Gastrocnemius medialis (tissue), 4 donors: ENCODE data around the gene RACK1. TPM values are rescaled to one million over a fixed set of nuclear protein-coding genes. Genes with fewer than 3 reads are reported as not detected.
A peak's percentile ranks its signal among the peaks of the same experiment; 100 is the strongest.

ENCODE experiments used
- ATAC-seq, 2 donors: fragments of 150-250 bp; one replicate each; pipeline ENCODE4 v1.9.1; 2016
- DNase-seq, 2 donors: peaks; one replicate each; pipeline ENCODE4 v3.0.0-alpha.2; 2019
- H3K27ac ChIP-seq, 4 donors: fragments of 200-600 bp; sonication (generic); 1 replicate in 1 of 4; 2 replicates in 3 of 4; pipeline ENCODE4 v1.5.1; 2016 to 2018; ENCODE audit warnings: mild to moderate bottlenecking in 2 of 4, moderate library complexity in 1 of 4
- H3K27me3 ChIP-seq, 3 donors: fragments of 200-600 bp; sonication (generic) in 2 of 3; 1 replicate in 1 of 3; 2 replicates in 2 of 3; pipeline versions ENCODE4 v1.5.1 to v1.6.0; 2016 to 2019; ENCODE audit warnings: mild to moderate bottlenecking in 1 of 3, moderate library complexity in 1 of 3
- H3K36me3 ChIP-seq, 2 donors: fragments of 200-600 bp; sonication (generic) in 1 of 2; one replicate each; pipeline ENCODE4 v1.5.1; 2017 to 2018
- H3K4me1 ChIP-seq, 2 donors: fragments of 200-600 bp; sonication (generic) in 1 of 2; one replicate each; pipeline ENCODE4 v1.5.1; 2016 to 2017; ENCODE audit warnings: mild to moderate bottlenecking in 2 of 2
- H3K4me3 ChIP-seq, 4 donors: fragments of 200-600 bp; sonication (generic) in 3 of 4; 1 replicate in 1 of 4; 2 replicates in 3 of 4; pipeline ENCODE4 v1.5.1; 2016 to 2019; ENCODE audit warnings: mild to moderate bottlenecking in 2 of 4
- H3K9me3 ChIP-seq, 3 donors: fragments of 200-600 bp; sonication (generic) in 2 of 3; 1 replicate in 1 of 3; 2 replicates in 2 of 3; pipeline ENCODE4 v1.5.1; 2016 to 2019
- POLR2A ChIP-seq, 2 donors: fragments of 450-650 bp; IDR thresholded peaks; one replicate each; pipeline ENCODE4 v1.6.1; 2017; ENCODE audit warnings: antibody characterized with exemption in 2 of 2, mild to moderate bottlenecking in 2 of 2, moderate library complexity in 2 of 2
- in situ Hi-C, 4 donors: fragments of 200-750 bp; cut with MboI; loops; one replicate each; pipeline versions ENCODE4 v1.15.0 to v1.8.0; 2017; ENCODE audit warnings: low sequenced_read_pairs in 4 of 4
- intact Hi-C: fragments of 100-400 bp; cut with DNase I; formaldehyde crosslinking; loops from one replicate; pipeline ENCODE4 v1.15.1; 2023; ENCODE audit warnings: low total_unique reads
- total RNA-seq, 4 donors: library from RNA; depleted of rRNA; stranded (reverse); fragments of >200 nt; gene quantifications; one replicate each; pipeline versions ENCODE4 v1.1.0 to v1.2.3, GENCODE V29; 2016
- TF ChIP-seq, protein P1 (sequence below), 5 experiments: fragments of 450-650 bp in 3 of 5; fragments of 200-600 bp in 2 of 5; sonication (generic) in 2 of 5; IDR thresholded peaks in 4 of 5; conservative IDR thresholded peaks in 1 of 5; 1 replicate in 4 of 5; 2 replicates in 1 of 5; pipeline ENCODE4 v1.5.1; 2016 to 2019; ENCODE audit warnings: antibody characterized with exemption in 5 of 5, mild to moderate bottlenecking in 3 of 5, moderate library complexity in 3 of 5

RACK1 gene
- total RNA-seq, 4 donors from 2014 or later, result 1,697 to 2,187 (median 1,957) TPM

DNA sequence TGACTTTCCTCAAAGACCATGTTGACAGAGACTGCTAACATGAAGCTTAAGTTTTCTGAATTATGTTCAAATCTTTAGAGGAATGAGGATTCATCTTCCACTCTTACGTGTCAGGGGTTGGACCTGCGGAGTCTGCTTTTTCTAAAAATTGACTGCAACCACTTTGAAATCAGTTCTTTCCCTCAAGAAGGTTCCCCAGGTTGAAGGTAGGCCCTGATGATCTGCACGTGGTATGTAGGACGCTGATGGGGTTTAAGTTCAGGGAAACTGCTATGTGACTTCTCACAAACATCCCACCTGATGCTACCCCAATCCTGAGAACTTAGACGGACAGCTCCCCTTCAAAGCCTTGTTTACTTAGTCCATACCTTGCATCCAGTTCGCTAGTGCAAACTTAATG lies 7.2 kb downstream of the RACK1 start:
- no peak overlapping the region for H3K4me3 ChIP-seq
- no peak for DNase-seq
- H3K27ac ChIP-seq, result no peak overlapping the region
- H3K27me3 ChIP-seq, result no peaks in the 10 kb centered on the region
- intact Hi-C loops, result no loop called here
- H3K36me3 ChIP-seq, result peaks cover 6 to 89% of the 10 kb centered on the region in 2 donors
- in situ Hi-C loops, result no loop called here
- peaks cover 4 to 5% of the 10 kb centered on the region in 2 donors for H3K4me1 ChIP-seq
- H3K9me3 ChIP-seq, result no peaks in the 10 kb centered on the region
- no peak for ATAC-seq
- no peak for TF ChIP-seq POLR2A (IDR thresholded peaks at IDR 0.05)
- TF ChIP-seq, protein P1, sequence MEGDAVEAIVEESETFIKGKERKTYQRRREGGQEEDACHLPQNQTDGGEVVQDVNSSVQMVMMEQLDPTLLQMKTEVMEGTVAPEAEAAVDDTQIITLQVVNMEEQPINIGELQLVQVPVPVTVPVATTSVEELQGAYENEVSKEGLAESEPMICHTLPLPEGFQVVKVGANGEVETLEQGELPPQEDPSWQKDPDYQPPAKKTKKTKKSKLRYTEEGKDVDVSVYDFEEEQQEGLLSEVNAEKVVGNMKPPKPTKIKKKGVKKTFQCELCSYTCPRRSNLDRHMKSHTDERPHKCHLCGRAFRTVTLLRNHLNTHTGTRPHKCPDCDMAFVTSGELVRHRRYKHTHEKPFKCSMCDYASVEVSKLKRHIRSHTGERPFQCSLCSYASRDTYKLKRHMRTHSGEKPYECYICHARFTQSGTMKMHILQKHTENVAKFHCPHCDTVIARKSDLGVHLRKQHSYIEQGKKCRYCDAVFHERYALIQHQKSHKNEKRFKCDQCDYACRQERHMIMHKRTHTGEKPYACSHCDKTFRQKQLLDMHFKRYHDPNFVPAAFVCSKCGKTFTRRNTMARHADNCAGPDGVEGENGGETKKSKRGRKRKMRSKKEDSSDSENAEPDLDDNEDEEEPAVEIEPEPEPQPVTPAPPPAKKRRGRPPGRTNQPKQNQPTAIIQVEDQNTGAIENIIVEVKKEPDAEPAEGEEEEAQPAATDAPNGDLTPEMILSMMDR (IDR thresholded peaks at IDR 0.05 in 4 of 5, conservative IDR thresholded peaks at IDR 0.05 in 1 of 5), result no peak

DNA sequence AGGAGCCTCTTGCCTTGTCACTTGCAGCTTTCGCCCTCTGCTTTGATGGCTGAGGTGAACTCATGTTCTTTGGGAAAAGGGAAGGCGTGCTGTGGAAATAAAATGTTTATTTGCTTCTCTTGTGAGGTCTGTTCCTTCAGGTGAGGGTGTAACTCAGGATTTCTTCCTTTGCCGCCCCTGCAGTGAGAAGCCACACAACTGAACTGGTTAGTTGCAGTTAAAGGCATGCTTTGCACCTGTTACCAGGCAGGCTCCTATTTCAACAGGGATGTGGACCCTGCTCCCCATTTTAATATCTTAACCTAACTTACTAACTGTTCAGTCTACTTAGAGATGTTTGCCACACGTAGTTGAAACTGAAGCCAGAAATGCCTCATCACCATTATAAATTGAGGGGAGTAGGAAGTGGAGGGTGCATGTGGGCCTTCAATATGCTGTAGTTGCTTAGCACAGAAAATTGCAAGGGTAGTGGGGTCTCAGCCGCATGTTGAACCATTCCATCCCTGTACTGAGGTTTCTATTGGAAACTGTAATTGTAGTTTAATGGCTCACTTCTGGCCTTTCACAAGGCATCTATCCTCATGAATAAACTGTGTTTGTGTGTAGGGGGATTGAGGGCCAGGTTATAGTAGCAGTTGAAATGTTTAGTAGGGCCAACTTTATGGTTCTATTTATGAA lies 7.9 kb downstream of the RACK1 start:
- H3K4me1 ChIP-seq, result no peaks in the 10 kb centered on the region
- H3K27ac ChIP-seq, result peak overlapping the region in 1 of 4 donors; percentile 20
- DNase-seq, result no peak
- TF ChIP-seq POLR2A (IDR thresholded peaks at IDR 0.05), result no peak
- TF ChIP-seq, protein P1 (IDR thresholded peaks at IDR 0.05 in 4 of 5, conservative IDR thresholded peaks at IDR 0.05 in 1 of 5), result no peak
- H3K9me3 ChIP-seq, result no peaks in the 10 kb centered on the region
- no peak for ATAC-seq
- peaks cover 6 to 89% of the 10 kb centered on the region in 2 donors for H3K36me3 ChIP-seq
- H3K27me3 ChIP-seq, result no peaks in the 10 kb centered on the region
- intact Hi-C loops (no loop called here), in situ Hi-C loops (no loop called here)
- H3K4me3 ChIP-seq, result no peak overlapping the region

DNA sequence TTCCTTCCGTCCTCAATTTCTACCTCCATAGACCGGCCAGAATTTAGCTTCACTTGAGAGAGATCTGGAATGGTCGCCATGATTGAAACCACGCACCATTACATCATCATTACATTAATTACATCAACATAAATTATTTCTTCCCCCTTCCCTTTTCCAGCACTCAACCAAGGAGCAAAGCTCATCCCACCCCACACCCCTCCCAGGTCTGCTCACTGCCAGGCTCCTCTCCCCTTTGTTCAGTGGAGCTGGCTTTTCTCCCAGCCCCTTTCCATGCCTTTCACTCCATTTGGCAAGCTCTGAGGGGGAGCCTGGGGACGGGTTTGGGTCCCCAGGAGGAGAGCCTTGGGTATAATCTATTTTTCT lies 8.4 kb downstream of the RACK1 start:
- in situ Hi-C loops (no loop called here), intact Hi-C loops (no loop called here)
- DNase-seq, result no peak
- Histone ChIP-seq H3K27ac (peak overlapping the region in 1 of 4 donors; percentile 20), H3K36me3 (peaks cover 6 to 88% of the 10 kb centered on the region in 2 donors), H3K4me1 (no peaks in the 10 kb centered on the region), H3K27me3 (no peaks in the 10 kb centered on the region), H3K9me3 (no peaks in the 10 kb centered on the region), H3K4me3 (no peak overlapping the region)
- TF ChIP-seq, protein P1 (IDR thresholded peaks at IDR 0.05 in 4 of 5, conservative IDR thresholded peaks at IDR 0.05 in 1 of 5), result no peak
- no peak for TF ChIP-seq POLR2A (IDR thresholded peaks at IDR 0.05)
- no peak for ATAC-seq

DNA sequence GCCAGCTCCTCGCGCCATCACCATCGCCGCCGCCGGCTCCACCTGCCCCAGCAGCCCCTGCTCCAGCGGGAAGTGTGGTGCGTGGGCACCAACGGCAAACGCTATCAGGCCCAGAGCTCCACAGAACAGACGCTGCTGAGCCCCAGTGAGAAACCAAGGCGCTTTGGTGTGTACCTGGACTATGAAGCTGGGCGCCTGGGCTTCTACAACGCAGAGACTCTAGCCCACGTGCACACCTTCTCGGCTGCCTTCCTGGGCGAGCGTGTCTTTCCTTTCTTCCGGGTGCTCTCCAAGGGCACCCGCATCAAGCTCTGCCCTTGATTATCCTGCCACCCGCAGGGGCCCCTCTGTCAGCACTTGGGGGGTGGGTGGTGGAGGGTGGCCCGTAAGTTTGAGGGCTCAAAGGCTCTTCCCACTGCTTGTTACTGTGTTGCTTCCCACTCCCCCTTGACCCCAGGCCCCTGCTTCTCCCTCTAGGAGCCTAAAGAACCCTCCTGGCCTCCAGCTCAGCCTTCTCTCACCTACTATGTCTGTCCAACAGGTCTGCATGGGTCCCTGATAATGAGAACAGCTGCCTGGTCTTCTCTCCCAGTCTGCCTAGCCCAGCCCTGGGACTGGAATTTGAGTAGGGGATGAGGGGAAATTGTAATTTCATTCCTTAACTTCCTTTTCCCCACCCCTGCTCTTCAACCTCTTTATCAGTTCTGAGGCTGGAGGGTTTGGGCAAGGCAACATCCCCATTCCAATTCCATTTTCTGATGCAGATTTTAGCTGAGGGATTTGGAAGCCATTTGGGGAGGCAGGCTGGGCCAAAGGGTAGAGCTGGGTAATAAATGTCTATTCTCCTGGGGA lies 9.0 kb downstream of the RACK1 start:
- DNase-seq, result no peak
- no peak for ATAC-seq
- intact Hi-C loops (no loop called here), in situ Hi-C loops (no loop called here)
- no peaks in the 10 kb centered on the region for H3K27me3 ChIP-seq
- H3K9me3 ChIP-seq, result no peaks in the 10 kb centered on the region
- H3K27ac ChIP-seq, result peak overlapping the region in 1 of 4 donors; percentile 20
- H3K36me3 ChIP-seq, result peaks cover 6 to 82% of the 10 kb centered on the region in 2 donors
- no peak overlapping the region for H3K4me3 ChIP-seq
- H3K4me1 ChIP-seq, result no peaks in the 10 kb centered on the region
- TF ChIP-seq, protein P1 (IDR thresholded peaks at IDR 0.05 in 4 of 5, conservative IDR thresholded peaks at IDR 0.05 in 1 of 5), result no peak
- no peak for TF ChIP-seq POLR2A (IDR thresholded peaks at IDR 0.05)
